GM12878 (cell line): ENCODE measurements around the gene MORN4. TPM values are rescaled to one million over a fixed set of nuclear protein-coding genes. Genes with fewer than 3 reads are reported as not detected.
A peak's percentile ranks its signal among the peaks of the same experiment; 100 is the strongest.

Source experiments
- ASH2L ChIP-seq: fragments of 300-600, 200-600 bp; sonication (generic); IDR thresholded peaks from 2 replicates; pipeline ENCODE4 v1.6.1; 2017; ENCODE audit warnings: low read depth, mild to moderate bottlenecking, borderline replicate concordance
- BRCA1 ChIP-seq: IDR thresholded peaks from 2 replicates; pipeline ENCODE4 v1.6.1; 2011; ENCODE audit warnings: low read depth, low read length, improper control_type of control experiment
- CBX5 ChIP-seq: sonication (generic); IDR thresholded peaks from 2 replicates; pipeline ENCODE4 v1.6.1; 2016; ENCODE audit warnings: low read depth, moderate library complexity, mild to moderate bottlenecking, inconsistent platforms
- HDAC6 ChIP-seq: fragments of 200-600 bp; sonication (generic); IDR thresholded peaks from one replicate; pipeline ENCODE4 v1.8.0; 2017; ENCODE audit warnings: antibody characterized with exemption; ENCODE audit not compliant: unreplicated experiment
- JUND ChIP-seq: IDR thresholded peaks from 2 replicates; pipeline ENCODE4 v1.6.1; 2012; ENCODE audit warnings: low read depth, mild to moderate bottlenecking, low read length, improper control_type of control experiment, moderate library complexity
- POLR2AphosphoS2 ChIP-seq: IDR thresholded peaks from 2 replicates; pipeline ENCODE4 v1.6.1; 2011; ENCODE audit warnings: low read depth, mild to moderate bottlenecking, low read length, improper control_type of control experiment, moderate library complexity
- RAD21 ChIP-seq: IDR thresholded peaks from 2 replicates; pipeline ENCODE4 v1.6.1; 2011; ENCODE audit warnings: mild to moderate bottlenecking, low read depth, low read length, moderate library complexity; ENCODE audit not compliant: insufficient read depth
- SMC3 ChIP-seq: IDR thresholded peaks from 2 replicates; pipeline ENCODE4 v1.6.1; 2011; ENCODE audit warnings: low read length, improper control_type of control experiment, borderline replicate concordance
- SUZ12 ChIP-seq: fragments of 200-600 bp; sonication (generic); IDR thresholded peaks from one replicate; pipeline ENCODE4 v1.6.1; 2018; ENCODE audit warnings: antibody characterized with exemption, mild to moderate bottlenecking; ENCODE audit not compliant: unreplicated experiment
- YY1 ChIP-seq: IDR thresholded peaks from 2 replicates; pipeline ENCODE4 v1.6.1; 2011; ENCODE audit warnings: low read depth, mild to moderate bottlenecking, low read length
- ZNF274 ChIP-seq: IDR thresholded peaks from one replicate; pipeline ENCODE4 v1.8.0; 2011; ENCODE audit not compliant: insufficient read length, insufficient read depth
- ZNF622 ChIP-seq: fragments of 450-650 bp; IDR thresholded peaks from 2 replicates; pipeline ENCODE4 v1.6.1; 2017; ENCODE audit warnings: mild to moderate bottlenecking, inconsistent platforms
- polyA plus RNA-seq, 11 experiments: library from polyadenylated mRNA; depleted of rRNA in 4 of 11; unstranded in 6 of 11; stranded (reverse) in 5 of 11; fragments of >200 nt; fragmentation: Nextera tagmentation in 4 of 11; fragmentation: Illumina TruSeq in 1 of 11; extraction: Ambion mirVana in 4 of 11; extraction: Trizol in 1 of 11; gene quantifications; 1 replicate in 1 of 11; 2 replicates in 10 of 11; pipeline versions ENCODE4 v1.2.1 to v1.2.3, GENCODE V29; 2011 to 2016; ENCODE audit warnings: inconsistent platforms in 2 of 11, missing spikeins in 2 of 11, low read depth in 1 of 11
- total RNA-seq, 4 experiments: library from RNA; depleted of rRNA in 3 of 4; stranded (reverse); fragments of >200 nt in 3 of 4; fragmentation: Illumina TruSeq in 1 of 4; extraction: Trizol in 1 of 4; gene quantifications; 2 replicates each; pipeline versions ENCODE4 v1.2.1 to v1.2.3, GENCODE V29; 2013 to 2021
- TF ChIP-seq, protein P1 (sequence below): fragments of 450-650 bp; IDR thresholded peaks from 2 replicates; pipeline ENCODE4 v1.6.1; 2017; ENCODE audit warnings: mild to moderate bottlenecking
- TF ChIP-seq, protein P2 (sequence below): IDR thresholded peaks from 2 replicates; pipeline ENCODE4 v1.6.1; 2011; ENCODE audit warnings: low read depth, low read length, improper control_type of control experiment, borderline replicate concordance
- TF ChIP-seq, protein P3 (sequence below): IDR thresholded peaks from 2 replicates; pipeline ENCODE4 v1.6.1; 2012; ENCODE audit warnings: low read depth, low read length, improper control_type of control experiment
- TF ChIP-seq, protein P4 (sequence below): fragments of 450-650 bp; IDR thresholded peaks from 2 replicates; pipeline ENCODE4 v1.6.1; 2018; ENCODE audit warnings: mild to moderate bottlenecking, low read depth, moderate library complexity; ENCODE audit not compliant: partially characterized antibody
- TF ChIP-seq, protein P5 (sequence below): fragments of 450-650 bp; IDR thresholded peaks from 2 replicates; pipeline ENCODE4 v1.6.1; 2016; ENCODE audit warnings: mild to moderate bottlenecking
- TF ChIP-seq, protein P6 (sequence below): fragments of 150-350 bp; IDR thresholded peaks from 2 replicates; pipeline ENCODE4 v1.6.1; 2016; ENCODE audit warnings: low read depth, low read length

Gene MORN4
- total and polyA plus RNA-seq, 10 of the 15 experiments (the other 5 are each of a cell fraction or from before 2014, with no cell fraction given), result 1.3 to 5.5 (median 2.6) TPM

DNA sequence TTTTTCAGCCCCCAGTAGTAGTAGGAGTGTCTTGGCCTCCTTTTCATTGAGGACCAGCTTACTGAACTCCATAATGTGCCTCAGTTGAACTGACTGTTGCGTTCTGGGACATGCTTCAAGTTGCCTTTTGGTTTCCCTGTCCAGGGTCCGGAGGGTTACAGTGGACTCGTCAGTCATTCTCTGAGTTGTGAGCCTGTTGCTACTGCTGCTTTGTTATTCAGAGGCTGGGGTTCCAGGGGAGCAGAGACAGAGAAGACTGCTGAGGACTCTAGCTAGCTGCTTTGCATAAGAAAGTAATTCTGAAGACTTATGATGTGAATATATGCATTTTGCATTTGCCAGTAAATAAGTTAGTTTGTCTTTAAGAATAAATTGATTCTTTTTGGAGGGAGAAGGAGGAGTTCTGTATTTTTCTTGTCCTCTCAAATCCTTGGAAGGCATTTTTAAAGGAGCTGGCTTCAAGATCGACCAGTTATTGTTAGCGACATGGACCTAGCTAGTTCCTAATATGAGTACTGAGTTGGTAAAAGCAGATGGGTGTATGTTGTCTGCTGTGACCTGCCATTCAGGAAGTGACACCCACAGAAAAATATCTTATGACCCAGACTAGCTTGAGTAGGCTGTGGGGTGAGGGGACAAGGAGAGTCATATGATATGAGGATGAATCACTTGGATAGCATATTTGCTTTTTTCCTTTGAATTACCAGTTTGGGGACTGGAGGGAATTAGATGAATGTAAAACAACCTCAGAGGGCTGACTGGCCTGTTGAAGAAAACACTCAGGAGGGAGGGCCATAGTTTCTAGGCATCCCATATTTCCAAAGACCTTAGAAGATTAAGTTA lies 15.5 kb upstream of the MORN4 start (continued):
- TF ChIP-seq SUZ12 (no peak), RAD21 (no peak), ZNF622 (no peak), ZNF274 (no peak), SMC3 (no peak), CBX5 (no peak), BRCA1 (no peak), ASH2L (peak; percentile 98; the same call in 1 of the 2 replicates), JUND (no peak; the same call in 1 of the 2 replicates), YY1 (no peak), HDAC6 (no peak), POLR2AphosphoS2 (no peak)
- TF ChIP-seq, protein P1, sequence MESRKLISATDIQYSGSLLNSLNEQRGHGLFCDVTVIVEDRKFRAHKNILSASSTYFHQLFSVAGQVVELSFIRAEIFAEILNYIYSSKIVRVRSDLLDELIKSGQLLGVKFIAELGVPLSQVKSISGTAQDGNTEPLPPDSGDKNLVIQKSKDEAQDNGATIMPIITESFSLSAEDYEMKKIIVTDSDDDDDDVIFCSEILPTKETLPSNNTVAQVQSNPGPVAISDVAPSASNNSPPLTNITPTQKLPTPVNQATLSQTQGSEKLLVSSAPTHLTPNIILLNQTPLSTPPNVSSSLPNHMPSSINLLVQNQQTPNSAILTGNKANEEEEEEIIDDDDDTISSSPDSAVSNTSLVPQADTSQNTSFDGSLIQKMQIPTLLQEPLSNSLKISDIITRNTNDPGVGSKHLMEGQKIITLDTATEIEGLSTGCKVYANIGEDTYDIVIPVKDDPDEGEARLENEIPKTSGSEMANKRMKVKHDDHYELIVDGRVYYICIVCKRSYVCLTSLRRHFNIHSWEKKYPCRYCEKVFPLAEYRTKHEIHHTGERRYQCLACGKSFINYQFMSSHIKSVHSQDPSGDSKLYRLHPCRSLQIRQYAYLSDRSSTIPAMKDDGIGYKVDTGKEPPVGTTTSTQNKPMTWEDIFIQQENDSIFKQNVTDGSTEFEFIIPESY, result no peak
- TF ChIP-seq, protein P2, sequence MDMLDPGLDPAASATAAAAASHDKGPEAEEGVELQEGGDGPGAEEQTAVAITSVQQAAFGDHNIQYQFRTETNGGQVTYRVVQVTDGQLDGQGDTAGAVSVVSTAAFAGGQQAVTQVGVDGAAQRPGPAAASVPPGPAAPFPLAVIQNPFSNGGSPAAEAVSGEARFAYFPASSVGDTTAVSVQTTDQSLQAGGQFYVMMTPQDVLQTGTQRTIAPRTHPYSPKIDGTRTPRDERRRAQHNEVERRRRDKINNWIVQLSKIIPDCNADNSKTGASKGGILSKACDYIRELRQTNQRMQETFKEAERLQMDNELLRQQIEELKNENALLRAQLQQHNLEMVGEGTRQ, result no peak
- TF ChIP-seq, protein P3, sequence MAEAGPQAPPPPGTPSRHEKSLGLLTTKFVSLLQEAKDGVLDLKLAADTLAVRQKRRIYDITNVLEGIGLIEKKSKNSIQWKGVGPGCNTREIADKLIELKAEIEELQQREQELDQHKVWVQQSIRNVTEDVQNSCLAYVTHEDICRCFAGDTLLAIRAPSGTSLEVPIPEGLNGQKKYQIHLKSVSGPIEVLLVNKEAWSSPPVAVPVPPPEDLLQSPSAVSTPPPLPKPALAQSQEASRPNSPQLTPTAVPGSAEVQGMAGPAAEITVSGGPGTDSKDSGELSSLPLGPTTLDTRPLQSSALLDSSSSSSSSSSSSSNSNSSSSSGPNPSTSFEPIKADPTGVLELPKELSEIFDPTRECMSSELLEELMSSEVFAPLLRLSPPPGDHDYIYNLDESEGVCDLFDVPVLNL, result no peak
- TF ChIP-seq, protein P4, sequence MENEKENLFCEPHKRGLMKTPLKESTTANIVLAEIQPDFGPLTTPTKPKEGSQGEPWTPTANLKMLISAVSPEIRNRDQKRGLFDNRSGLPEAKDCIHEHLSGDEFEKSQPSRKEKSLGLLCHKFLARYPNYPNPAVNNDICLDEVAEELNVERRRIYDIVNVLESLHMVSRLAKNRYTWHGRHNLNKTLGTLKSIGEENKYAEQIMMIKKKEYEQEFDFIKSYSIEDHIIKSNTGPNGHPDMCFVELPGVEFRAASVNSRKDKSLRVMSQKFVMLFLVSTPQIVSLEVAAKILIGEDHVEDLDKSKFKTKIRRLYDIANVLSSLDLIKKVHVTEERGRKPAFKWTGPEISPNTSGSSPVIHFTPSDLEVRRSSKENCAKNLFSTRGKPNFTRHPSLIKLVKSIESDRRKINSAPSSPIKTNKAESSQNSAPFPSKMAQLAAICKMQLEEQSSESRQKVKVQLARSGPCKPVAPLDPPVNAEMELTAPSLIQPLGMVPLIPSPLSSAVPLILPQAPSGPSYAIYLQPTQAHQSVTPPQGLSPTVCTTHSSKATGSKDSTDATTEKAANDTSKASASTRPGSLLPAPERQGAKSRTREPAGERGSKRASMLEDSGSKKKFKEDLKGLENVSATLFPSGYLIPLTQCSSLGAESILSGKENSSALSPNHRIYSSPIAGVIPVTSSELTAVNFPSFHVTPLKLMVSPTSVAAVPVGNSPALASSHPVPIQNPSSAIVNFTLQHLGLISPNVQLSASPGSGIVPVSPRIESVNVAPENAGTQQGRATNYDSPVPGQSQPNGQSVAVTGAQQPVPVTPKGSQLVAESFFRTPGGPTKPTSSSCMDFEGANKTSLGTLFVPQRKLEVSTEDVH, result no peak
- TF ChIP-seq, protein P5, sequence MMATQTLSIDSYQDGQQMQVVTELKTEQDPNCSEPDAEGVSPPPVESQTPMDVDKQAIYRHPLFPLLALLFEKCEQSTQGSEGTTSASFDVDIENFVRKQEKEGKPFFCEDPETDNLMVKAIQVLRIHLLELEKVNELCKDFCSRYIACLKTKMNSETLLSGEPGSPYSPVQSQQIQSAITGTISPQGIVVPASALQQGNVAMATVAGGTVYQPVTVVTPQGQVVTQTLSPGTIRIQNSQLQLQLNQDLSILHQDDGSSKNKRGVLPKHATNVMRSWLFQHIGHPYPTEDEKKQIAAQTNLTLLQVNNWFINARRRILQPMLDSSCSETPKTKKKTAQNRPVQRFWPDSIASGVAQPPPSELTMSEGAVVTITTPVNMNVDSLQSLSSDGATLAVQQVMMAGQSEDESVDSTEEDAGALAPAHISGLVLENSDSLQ, result peak; percentile 79
- TF ChIP-seq, protein P6, sequence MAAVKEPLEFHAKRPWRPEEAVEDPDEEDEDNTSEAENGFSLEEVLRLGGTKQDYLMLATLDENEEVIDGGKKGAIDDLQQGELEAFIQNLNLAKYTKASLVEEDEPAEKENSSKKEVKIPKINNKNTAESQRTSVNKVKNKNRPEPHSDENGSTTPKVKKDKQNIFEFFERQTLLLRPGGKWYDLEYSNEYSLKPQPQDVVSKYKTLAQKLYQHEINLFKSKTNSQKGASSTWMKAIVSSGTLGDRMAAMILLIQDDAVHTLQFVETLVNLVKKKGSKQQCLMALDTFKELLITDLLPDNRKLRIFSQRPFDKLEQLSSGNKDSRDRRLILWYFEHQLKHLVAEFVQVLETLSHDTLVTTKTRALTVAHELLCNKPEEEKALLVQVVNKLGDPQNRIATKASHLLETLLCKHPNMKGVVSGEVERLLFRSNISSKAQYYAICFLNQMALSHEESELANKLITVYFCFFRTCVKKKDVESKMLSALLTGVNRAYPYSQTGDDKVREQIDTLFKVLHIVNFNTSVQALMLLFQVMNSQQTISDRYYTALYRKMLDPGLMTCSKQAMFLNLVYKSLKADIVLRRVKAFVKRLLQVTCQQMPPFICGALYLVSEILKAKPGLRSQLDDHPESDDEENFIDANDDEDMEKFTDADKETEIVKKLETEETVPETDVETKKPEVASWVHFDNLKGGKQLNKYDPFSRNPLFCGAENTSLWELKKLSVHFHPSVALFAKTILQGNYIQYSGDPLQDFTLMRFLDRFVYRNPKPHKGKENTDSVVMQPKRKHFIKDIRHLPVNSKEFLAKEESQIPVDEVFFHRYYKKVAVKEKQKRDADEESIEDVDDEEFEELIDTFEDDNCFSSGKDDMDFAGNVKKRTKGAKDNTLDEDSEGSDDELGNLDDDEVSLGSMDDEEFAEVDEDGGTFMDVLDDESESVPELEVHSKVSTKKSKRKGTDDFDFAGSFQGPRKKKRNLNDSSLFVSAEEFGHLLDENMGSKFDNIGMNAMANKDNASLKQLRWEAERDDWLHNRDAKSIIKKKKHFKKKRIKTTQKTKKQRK, result no peak
